ENCODE data around the gene NINL. TPM values are rescaled to one million over a fixed set of nuclear protein-coding genes. Genes with fewer than 3 reads are reported as not detected.

The NINL gene
- total and polyA plus RNA-seq, 12 donors = 1.3 to 17.9 (median 3.8) TPM

DNA sequence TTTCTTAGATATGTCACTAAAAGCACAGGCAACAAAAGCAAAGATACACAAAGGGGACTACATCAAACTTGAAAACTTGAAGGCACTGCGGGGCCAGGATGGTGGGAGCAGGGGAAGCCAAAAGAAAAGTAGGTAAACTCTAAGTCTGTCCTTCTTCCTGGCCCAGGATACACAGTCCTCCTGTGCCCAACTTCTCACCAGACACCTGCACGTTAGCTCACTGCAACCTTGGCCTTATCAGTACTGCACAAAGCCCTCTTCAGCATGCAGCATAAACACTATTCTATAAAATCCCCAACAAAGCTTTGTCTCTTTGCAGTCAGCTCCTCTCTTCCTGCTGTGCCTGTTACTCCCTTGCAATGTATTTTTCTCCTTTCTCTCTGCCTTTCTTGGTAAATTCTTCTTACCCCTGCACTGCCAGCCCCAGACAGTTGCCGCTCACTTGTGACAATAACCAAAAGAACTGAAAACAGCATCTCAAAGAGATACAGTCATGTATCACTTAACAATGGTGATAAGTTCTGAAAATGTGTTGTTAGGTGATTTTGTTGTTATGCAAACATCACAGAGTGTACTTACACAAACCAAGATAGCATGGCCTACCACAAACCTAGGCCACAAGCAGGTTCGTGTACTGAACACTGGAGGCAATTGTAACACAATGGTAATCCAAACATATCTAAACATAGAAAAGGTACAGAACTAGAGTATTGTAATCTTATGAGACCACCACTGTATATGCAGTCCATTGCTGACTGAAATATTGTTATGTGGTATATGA, 51.2 kb downstream of the NINL start:
- no peak overlapping the region for H3K4me3 ChIP-seq
- peaks cover 3 to 54% (median 28%) of the 10 kb centered on the region in 9 donors for H3K4me1 ChIP-seq
- H3K9me3 ChIP-seq = peaks cover 0 to 5% (median 0%) of the 10 kb centered on the region in 11 donors
- H3K36me3 ChIP-seq = no peaks in the 10 kb centered on the region
- 60 to 65% methylated on average over 4 of the region's 4 CpGs for WGBS, 2 donors
- intact Hi-C loops (cut with DNase I) = loop anchor here in 3 of 10 donors (10.0 kb wide), 3 partner anchors 51 to 129 kb away; partner anchors contain the start of genes GINS1 (in 1 of the 3) and NINL (in 1 of the 3)
- DNase-seq (no peak), ATAC-seq (peak in 2 of 8 donors; percentile 25 to 75)
- TF ChIP-seq, protein P1, sequence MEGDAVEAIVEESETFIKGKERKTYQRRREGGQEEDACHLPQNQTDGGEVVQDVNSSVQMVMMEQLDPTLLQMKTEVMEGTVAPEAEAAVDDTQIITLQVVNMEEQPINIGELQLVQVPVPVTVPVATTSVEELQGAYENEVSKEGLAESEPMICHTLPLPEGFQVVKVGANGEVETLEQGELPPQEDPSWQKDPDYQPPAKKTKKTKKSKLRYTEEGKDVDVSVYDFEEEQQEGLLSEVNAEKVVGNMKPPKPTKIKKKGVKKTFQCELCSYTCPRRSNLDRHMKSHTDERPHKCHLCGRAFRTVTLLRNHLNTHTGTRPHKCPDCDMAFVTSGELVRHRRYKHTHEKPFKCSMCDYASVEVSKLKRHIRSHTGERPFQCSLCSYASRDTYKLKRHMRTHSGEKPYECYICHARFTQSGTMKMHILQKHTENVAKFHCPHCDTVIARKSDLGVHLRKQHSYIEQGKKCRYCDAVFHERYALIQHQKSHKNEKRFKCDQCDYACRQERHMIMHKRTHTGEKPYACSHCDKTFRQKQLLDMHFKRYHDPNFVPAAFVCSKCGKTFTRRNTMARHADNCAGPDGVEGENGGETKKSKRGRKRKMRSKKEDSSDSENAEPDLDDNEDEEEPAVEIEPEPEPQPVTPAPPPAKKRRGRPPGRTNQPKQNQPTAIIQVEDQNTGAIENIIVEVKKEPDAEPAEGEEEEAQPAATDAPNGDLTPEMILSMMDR (IDR thresholded peaks at IDR 0.05) = no peak
- no peaks in the 10 kb centered on the region for H3K27me3 ChIP-seq
- H3K27ac ChIP-seq = peak overlapping the region in 1 of 10 donors; percentile 3

DNA sequence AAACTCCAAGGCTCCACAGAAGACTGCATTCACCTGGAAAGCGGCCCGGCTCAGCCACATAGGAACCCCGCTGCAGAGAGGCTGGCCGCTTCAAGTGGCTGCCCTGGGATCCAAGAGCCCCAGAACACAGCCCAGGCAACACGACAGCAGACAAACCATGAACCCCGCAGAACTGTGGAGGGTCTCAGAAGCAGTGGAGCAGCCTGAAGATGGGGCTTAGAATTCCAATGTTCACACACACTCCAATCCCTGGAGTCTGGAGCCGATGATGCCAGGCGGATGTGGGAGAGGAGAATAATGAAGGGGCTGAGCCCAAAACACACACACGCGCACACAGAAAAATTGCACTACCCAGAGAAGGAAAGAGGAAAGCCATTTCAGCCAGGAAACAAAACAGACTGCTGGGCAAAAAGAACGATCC, 52.4 kb downstream of the NINL start:
- TF ChIP-seq, protein P1 (IDR thresholded peaks at IDR 0.05) = no peak
- Histone ChIP-seq H3K4me3 (no peak overlapping the region), H3K27ac (peak overlapping the region in 1 of 10 donors; percentile 52), H3K4me1 (peaks cover 0 to 44% (median 28%) of the 10 kb centered on the region in 9 donors), H3K27me3 (no peaks in the 10 kb centered on the region), H3K36me3 (no peaks in the 10 kb centered on the region), H3K9me3 (peaks cover 0 to 5% (median 0%) of the 10 kb centered on the region in 11 donors)
- ATAC-seq = peak in 3 of 8 donors; percentile 20 to 35 (median 35)
- DNase-seq = no peak
- intact Hi-C loops (cut with DNase I) = loop anchor here in 3 of 10 donors (10.0 kb wide), 3 partner anchors 52 to 128 kb away; partner anchors contain the start of genes GINS1 (in 1 of the 3) and NINL (in 1 of the 3)
- WGBS, 2 donors = 58 to 65% methylated on average over 11 of the region's 11 CpGs

DNA sequence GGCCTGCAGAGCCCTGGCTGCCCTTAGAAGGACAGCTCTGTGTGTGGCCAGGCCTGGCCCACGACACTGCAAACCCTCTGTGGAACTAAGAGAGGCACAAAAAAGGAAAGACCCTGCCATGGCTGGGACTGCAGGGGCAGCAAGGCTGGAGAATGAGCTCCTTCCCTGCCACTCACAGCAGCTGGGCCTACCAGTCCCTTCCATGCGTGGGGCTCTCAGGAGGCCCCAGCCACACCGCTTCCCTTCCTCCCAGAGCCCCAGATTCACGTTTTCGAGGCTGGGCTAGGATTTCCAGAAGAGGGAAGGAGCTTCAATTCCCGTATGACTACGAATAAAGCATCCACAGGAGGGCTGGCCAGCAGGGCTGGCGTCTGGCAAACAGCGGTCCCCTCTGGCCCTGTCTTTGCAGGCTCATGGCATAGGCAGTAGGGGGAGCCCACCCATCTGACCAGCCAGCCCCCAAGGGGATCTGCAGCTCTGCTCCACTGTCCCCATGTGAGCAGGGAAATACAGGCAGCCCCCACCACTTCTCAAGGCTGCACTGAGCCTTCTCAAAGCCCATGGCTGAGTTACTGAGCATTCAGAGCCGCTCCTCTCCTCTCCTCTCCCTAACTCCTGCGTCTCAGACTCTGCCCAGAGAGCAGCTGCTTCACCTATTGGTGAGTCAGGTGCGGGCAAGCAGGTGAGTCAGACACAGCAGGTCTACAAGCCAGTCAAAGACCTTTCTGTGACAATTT, 53.1 kb downstream of the NINL start:
- TF ChIP-seq, protein P1 (IDR thresholded peaks at IDR 0.05) = peak in 2 of 9 donors; percentile 8 to 12
- ATAC-seq (peak in 7 of 8 donors; percentile 45 to 64 (median 55)), DNase-seq (no peak)
- WGBS, 2 donors = 81 to 87% methylated on average over 12 of the region's 12 CpGs
- peak overlapping the region in 3 of 10 donors; percentile 31 to 52 (median 35) for H3K27ac ChIP-seq
- H3K4me3 ChIP-seq = no peak overlapping the region
- peaks cover 0 to 5% (median 0%) of the 10 kb centered on the region in 11 donors for H3K9me3 ChIP-seq
- H3K36me3 ChIP-seq = no peaks in the 10 kb centered on the region
- peaks cover 0 to 44% (median 28%) of the 10 kb centered on the region in 9 donors for H3K4me1 ChIP-seq
- intact Hi-C loops (cut with DNase I) = loop anchor here in 3 of 10 donors (10.0 kb wide), 3 partner anchors 53 to 127 kb away; partner anchors contain the start of genes GINS1 (in 1 of the 3) and NINL (in 1 of the 3)
- H3K27me3 ChIP-seq = no peaks in the 10 kb centered on the region

All from heart right ventricle (tissue), 16 donors.